Right lobe of liver (tissue), 4 donors: ENCODE measurements around the gene ONECUT1.

Experiments
- POLR2A ChIP-seq: fragments of 450-650 bp; IDR thresholded peaks from one replicate; pipeline ENCODE4 v1.6.1; 2017; ENCODE audit warnings: antibody characterized with exemption, mild to moderate bottlenecking
- TF ChIP-seq, protein P1 (sequence below), 4 donors: fragments of 200-600 bp in 3 of 4; fragments of 450-650 bp in 1 of 4; IDR thresholded peaks; one replicate each; pipeline versions ENCODE4 v1.5.1 to v1.8.0; 2016 to 2022; ENCODE audit warnings: antibody characterized with exemption in 4 of 4, mild to moderate bottlenecking in 2 of 4
- donor health status: DM: no; HTN: no; CAD: no.
- donor health status: DM: no; HTN: no; CAD: no.
- donor health status: DM: no; HTN: yes; CAD: no.

GRCh38 chr15:52787123-52787503 lies 3.0 kb downstream of the ONECUT1 start:
- TF ChIP-seq, protein P1, sequence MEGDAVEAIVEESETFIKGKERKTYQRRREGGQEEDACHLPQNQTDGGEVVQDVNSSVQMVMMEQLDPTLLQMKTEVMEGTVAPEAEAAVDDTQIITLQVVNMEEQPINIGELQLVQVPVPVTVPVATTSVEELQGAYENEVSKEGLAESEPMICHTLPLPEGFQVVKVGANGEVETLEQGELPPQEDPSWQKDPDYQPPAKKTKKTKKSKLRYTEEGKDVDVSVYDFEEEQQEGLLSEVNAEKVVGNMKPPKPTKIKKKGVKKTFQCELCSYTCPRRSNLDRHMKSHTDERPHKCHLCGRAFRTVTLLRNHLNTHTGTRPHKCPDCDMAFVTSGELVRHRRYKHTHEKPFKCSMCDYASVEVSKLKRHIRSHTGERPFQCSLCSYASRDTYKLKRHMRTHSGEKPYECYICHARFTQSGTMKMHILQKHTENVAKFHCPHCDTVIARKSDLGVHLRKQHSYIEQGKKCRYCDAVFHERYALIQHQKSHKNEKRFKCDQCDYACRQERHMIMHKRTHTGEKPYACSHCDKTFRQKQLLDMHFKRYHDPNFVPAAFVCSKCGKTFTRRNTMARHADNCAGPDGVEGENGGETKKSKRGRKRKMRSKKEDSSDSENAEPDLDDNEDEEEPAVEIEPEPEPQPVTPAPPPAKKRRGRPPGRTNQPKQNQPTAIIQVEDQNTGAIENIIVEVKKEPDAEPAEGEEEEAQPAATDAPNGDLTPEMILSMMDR (IDR thresholded peaks at IDR 0.05) = no peak
- TF ChIP-seq POLR2A = no peak
